Right kidney (tissue), 1 donor: ENCODE measurements around the gene SULT1A2.
"Not testable (repeated sequence)": the region's sequence is repeated elsewhere in the genome, so short reads cannot be mapped to it uniquely, and the experiment has no call there.

ENCODE experiments used
- DNase-seq: peaks from one replicate; pipeline ENCODE4 v3.0.0-alpha.2; 2016

The SULT1A2 gene

DNA sequence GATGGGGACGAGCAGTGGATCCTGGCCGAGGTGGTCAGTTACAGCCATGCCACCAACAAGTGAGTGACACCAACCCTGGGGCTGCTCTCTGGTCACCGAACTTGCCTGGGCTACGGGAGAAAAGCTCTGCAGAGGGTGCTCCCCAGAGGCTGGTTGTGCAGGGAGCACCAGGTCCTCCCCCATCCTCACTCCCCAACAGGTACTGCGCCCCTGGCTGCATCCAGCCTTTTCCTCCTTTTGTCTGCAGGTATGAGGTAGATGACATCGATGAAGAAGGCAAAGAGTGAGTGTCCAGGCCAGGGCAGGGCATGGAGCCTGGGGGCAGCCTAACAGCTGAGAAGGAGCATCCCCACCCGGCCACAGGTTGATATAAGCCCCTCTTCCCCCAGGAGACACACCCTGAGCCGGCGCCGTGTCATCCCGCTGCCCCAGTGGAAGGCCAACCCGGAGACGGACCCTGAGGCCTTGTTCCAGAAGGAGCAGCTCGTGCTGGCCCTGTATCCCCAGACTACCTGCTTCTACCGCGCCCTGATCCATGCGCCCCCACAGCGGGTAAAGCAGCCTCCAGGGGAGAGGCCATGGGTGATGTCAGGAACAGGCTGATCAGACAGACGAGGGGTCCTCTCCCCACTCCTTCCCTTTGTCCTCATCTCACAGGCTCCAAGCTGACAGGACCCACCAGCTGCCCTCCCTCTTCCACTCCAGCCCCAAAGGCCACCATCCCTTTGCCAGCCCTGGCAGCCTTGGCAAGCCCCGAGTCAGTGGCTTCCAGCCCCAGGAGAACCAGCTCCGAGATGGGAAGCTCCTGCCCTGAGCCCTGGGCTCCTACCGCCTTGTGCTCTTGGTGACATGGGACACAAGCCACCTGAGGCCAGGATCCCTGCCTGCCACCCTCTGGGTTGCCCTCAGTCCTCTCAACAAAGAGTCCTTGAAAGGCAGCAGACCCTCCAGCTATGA lies 6.2 kb downstream of the SULT1A2 start:
- DNase-seq, result no peak

DNA sequence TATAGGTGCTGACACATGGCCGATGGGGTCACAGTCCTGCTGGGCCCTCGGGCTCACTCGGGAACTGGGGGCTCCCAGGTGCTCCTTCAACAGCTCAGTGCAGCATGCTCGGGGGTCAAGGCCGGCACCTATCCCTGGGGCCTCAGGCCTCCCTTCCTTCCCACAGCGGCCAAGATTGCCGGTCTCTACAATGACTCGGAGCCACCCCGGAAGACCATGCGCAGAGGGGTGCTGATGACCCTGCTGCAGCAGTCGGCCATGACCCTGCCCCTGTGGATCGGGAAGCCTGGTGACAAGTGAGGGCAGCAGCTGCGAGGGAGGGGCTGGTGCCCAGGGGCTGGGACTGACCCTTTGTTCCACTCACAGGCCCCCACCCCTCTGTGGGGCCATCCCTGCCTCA lies 6.9 kb downstream of the SULT1A2 start:
- DNase-seq, result no peak

DNA sequence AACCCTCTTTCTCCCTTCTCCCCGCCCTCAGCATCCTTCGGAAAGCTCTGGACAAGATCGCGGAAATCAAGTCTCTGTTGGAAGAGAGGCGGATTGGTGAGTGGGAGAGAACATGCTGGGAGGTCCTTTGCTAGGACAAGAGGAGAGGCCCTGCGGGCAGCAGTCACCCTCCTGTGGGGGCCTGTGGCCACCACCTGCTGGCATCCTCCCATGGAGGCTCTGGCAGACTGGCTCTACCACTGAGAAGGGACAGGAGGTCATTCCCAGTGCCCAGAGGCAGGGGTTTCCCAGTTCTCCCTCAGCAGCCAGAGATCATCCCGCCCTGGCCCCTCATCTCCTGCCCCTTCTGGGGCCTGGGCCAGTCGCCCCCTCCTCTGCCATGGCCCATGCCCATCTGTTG lies 7.8 kb downstream of the SULT1A2 start:
- no peak for DNase-seq

DNA sequence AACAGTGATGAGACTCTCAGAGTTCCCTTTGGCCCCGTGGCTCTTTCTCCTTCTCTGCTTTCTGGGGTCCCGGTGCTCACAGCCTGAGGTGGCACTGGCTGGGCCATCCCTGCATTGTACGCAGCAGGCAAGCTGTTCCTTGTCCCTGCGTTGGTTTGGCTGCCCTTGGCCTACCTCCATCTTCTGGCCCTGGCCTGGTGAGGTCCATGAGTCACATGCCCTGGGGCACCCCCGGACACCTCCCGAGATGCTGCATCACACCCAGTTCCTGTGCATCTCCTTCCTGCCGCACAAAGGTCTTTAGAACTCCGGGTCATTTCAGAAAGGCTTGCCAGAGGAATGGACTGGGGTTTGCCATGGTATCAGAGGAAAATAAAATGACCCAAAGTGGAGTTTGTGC lies 9.5 kb downstream of the SULT1A2 start:
- no peak for DNase-seq

DNA sequence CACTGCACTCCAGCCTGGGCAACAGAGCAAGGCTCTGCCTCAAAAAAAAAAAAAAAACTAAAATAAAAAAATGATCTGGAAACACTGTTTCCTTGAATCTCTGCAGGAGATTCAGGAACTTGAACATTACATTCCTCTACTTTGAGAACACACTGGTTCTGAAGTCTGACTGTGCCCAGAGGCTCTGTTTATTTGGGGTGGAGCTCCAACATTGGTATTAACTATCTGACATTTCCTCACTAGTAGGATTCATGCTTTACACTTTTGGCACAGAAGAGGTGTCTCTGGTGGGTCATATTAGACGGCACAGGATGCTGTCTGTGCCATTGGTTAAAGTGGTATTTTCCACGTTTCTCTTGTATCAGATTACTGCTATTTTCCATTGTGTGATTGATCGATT lies 10.4 kb downstream of the SULT1A2 start:
- no peak for DNase-seq

DNA sequence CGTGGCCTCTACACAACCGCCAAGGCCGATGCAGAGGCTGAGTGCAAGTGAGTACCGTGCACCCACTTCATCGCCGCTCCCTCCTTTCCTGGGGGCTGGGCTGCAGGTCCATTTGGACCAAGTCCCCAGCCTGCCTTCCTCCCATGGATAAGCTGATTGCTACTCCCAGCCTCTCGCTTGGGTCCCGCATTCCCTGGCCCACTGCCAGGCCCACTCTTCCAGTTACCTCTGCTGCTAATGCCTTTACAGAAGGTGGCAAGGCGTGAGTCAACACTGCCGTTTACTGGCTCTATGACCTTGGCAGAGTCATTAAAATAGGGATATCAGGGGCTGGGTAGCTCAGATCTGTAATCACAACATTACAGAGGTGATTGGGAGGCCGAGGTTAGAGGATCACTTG lies 11.2 kb downstream of the SULT1A2 start:
- no peak for DNase-seq

DNA sequence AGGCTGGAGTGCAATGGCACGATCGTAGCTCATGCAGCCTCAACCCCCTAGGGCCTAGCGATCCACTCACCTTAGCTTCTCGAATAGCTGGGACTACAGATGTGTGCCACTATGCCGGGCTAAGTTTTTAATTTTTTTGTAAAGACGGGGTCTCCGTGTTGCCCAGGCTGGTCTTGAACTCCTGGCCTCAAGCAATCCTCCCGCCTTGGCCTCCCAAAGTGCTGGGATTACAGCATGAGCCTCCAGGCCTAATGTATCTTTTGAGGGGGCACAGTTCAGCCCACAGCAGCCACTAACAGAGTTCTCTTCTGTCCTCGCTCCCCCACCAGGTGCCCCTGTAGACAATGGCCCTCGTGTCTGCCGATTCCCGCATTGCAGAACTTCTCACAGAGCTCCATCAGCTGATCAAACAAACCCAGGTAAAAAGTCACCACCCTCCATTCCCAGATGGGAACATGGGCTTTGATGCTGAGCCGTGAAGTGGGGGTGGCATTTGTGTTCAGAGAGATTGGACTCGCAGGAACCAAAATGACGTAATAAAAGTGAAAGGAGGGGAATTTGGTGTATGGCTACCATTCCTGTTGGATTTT lies 16.0 kb downstream of the SULT1A2 start:
- DNase-seq, result no peak

DNA sequence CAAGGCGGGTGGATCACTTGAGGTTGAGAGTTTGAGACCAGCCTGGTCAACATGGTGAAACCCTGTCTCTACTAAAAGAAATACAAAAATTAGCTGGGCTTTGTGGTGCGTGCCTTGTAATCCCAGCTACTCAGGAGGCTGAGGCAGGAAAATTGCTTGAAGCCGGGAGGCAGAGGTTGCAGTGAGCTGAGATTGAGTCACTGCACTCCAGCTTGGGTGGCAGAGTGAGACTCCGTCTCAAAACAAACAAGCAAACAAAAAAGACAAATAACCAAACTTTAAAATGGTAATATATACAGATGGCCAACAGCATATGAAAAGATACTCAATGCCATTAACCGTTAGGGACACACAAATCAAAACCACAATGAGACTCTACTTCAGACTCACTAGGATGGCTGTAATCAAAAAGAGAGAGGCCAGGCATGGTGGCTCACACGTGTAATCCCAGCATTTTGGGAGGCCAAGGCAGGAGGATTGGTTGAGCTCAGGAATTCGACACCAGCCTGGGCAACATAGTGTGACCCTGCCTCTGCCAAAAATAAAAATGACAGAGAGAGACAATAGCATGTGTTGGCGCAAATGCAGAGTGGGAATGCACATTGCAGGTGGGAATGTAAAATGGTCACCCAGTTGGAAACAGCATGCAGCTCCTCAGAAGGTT lies 21.3 kb downstream of the SULT1A2 start:
- no peak for DNase-seq

DNA sequence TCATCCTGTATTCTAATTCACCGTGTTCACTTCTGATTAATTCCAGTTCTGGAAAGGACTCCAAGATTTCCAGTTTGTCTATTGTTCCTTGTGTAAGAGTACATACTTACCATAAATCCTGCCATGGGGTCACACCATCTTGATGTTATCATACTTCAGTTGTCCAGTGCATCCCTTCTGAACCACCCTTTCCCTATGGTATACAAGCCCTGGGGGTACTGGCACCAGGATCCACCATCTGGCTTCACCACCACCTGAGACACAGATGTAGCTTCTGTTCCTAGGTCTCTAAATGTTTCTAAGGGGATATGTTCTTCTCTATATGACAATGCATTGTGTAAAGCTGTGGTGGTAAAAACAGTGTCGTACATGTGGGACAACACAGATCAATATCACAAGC lies 21.9 kb downstream of the SULT1A2 start:
- DNase-seq, result no peak

DNA sequence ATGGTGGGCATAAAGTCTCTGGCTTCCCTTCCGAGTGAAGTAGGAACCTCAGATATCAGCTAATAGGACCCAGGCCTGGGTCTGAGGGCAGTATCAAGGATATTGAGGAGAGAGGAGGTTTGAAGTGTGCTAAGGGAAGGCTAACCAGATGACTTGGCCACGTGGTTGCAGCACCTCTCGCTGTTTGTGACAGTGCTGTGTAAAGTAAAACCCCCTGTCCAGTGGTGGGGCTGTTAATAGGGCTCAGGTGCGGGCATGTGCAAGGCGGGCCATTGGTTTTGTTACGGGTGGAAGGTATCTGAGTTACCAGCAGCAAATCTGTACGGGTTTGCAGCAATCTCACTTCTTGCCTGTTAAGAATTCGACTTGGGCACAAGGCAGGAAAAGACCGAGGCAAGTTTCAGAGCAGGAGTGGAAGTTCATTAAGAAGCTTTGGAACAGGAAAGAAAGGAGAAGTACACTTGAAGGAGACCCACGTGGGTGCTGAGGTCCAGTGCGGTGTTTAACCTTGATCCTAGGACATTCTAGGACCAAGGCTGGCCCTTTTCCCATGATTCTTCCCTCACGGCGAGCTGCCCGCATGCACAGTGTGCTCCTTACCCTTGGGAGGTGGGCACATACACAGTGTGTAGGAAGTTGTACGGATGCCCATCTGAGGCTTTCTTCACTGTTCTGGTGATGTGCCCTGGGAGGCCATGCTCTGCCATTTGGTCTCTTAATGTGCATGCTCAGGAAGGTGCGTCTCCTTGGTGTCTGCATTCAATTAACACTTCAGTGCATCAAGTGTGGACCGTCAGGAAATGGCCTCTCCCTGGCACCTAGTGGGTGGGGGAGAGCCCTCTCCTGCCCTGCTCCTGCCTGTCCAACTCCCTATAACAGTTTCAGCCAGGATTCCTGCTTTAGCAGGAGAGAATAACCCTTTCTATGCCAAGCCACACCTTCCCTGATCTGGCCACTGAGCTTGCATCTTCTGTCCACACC lies 22.8 kb downstream of the SULT1A2 start:
- no peak for DNase-seq

DNA sequence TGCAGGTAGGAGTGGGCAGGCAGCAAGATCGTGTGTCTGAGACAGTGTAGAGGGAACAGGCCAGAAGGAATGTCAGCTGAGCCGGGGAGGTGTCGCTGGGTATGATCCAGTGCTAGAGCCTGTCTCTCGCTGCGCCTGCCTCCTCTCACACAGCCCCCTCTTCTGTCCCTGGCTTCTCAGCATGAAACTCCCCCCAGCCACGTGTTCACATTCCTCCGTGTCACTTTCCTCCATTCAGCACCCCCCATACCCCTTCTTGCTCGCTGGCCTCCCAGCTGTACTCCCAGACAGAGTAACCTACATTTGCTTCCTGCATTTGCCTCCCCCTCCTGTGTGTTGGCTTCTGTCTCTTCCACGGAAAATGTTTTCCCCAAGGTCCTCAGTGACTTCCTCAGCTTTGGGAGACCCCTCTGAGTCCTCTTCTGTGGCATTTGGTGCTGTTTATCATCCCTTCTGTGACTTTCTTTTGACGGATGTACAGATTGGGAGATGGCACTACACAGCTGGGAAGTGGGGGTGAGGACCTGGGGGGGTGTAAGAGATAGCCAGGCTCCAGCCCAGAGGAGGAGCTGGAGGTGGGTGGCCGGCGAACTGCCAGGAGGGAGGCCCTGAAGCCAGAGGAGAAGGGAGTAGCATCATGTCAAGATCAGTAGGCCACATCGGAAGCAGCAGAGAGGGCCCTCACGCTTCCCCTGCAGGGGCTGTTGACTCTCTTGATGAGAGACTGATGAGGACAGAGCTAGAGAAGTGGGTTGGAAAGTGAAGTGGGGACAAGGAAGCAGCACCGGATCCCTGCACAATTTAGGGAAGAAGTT lies 23.9 kb downstream of the SULT1A2 start:
- DNase-seq, result peak; percentile 64

DNA sequence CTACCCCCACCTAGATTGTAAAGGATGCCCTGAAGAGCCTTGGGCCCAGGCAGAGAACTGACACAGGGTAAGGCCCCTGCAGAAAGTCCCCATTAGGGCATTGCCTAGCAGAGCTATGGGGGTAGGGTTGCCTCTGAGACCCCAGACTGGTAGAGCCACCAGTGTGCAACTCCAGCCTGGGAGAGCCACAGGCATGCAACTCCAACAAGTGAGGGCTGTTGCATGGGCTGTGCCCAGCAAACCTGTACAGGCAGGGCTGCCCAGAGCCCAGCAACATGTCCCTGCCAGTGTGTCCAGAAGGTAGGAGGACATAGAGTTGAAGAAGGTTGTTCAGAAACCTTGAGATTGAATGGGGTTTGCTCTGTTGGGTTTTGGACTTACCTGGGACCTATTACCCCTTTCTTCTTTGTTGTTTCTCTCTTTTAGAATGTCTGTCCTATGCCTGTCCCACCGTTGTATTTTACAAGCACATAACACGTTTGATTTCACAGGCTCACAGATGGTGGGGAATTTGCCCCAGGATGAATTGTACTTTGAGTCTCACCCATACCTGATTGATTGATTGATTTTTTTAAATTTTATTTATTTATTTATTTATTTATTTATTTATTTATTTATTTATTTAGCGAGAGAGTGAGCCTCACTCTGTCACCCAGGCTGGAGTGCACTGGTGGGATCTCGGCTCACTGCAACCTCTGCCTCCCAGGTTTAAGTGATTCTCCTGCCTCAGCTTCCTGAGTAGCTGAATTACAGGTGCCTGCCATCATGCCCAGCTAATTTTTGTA lies 26.7 kb downstream of the SULT1A2 start:
- no peak for DNase-seq

DNA sequence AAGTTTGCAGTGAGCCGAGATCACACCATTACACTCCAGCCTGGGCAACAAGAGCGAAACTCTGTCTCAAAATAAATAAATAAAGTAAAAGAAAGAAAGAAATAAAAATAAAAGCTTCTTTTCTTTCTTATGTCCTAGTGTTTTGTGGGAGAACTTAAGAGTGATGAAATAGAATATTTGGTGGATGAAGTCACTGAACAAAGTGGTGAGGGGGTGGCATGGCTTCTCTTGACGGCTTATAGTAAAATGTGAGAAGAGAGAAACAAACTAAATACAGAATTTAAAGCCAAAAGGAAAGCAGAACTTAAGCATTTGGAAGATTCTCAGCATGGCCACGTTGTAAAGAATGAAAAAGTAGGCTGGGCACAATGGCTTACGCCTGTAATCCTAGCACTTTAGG lies 27.8 kb downstream of the SULT1A2 start:
- DNase-seq, result no peak

DNA sequence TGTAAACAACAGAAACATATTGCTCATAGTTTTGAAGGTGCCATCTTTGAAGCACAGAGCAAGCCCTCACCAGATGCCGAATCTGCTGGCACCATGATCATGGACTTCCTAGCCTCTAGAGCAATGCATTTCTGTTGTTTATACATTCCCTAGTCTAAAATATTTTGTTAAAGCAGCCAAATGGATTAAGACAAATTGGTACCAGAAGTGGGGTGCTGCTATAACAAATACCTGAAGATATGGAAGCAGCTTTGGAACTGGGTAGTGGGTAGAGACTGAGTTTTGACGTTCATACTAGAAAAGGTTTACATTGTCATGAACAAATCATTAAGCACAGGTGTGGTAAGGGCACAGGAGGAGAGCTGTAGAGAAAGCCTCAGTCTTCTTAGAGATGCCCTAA lies 29.6 kb downstream of the SULT1A2 start:
- no peak for DNase-seq

DNA sequence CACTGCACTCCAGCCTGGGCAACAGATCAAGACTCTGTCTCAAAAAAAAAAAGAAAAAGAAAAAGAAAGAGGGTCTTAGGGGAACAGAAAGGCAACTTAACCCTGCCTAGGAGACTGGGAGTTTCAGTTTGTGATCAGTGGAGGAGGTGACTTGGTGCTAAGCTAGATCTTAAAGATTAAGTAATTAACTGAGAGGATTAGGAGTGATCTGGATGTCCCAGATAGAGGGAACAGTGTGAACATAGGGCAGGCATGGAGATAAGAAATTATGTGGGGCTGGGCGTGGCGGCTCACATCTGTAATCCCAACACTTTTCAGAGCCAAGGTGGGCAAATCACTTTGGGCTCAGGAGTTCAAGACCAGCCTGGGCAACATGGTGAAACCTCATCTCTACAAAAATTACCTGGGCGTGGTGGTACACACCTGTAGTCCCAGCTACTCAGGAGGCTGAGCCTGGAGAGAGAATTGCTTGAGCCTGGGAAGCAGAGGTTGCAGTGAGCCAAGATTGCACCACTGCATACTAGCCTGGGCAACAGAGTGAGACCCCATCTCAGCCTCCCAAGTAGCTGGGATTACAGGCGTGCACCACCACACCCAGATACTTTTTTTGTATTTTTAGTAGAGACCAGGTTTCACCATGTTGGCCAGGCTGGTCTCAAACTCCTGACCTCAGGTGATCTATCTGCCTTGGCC lies 30.5 kb downstream of the SULT1A2 start:
- not testable (repeated sequence) for DNase-seq

DNA sequence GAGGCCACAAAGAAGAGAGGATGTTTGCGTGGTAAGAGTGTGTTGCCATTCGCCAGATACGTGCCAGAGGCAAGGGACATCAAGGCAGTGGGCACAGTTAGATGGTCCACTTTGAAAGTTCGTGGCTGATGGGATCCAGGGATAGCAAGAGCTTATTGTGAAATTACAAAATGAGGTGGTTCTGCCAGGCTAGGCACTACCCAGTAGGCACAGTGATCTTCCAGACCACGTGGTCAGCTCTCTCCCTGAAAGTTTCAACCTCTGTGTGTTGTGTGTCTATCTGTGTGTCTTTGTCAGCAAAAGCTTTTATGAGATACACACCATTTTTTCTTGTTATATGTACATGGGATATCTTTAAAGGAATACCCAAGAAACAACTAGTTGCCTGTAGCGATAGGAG lies 33.6 kb downstream of the SULT1A2 start:
- DNase-seq, result no peak

DNA sequence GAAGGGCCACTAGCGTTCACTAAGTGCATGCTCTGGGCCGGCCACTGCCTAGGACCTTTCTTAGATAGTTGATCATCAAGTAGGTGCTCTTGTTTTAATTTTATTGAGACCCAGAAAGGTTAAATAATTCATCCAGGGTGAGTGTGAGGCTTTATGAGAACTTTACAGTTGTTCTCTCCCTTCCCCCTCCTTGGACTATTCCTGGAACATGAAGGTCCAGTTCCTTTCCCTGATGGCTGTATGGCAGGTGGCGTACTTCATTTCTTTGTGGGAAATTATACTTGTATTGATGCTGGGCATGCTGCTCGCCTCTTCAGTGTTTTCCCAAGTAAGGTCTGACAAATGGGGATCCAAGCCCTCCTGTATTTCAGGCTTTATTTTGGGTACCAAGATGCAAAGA lies 34.7 kb downstream of the SULT1A2 start:
- no peak for DNase-seq

DNA sequence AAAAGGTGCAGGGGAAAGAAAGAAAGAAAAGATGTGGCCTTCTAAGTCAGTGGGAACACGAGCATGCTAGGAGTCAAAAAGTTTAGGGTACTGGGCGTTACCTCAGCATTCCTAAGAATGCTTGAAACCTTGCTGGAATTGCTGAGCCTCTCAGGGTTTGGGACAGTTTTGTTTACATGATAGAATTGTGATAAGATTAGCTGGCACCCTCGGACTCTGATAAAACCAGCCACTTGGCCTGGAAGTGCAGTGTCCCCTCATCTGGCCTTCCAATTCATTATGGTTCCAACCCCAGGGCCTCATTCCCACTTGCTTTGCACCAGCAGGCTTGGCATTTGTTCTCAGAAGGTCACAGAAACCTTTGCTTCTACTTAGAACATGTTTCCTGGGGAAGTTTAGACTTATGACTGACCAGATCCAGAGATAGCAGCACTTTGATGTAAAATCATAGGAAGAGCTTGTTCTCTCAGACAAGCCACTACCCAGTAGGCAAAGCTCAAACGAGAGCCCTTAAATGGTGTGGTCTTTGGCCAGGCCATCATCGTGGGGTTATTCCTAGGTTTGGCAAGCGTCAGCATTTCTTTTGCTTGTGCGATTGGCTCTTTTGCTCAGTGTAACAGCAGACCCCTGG lies 35.2 kb downstream of the SULT1A2 start:
- DNase-seq, result no peak

DNA sequence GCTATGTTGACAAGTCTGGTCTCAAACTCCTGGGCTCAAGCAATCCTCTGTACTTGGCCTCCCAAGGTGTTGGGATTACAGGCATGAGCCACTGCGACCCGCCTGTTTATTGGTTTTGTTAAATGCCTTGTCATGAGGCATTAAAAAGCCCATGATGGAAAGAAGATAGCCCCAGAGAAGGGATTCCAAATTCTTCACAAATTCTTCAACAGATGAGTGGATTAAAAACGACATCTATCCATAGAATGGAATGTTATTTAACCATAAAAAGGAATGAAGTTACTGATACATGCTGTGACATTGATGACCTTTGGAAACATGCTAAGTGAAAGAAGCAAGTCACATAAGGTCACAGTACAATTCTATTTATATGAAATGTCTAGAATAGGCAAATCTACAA lies 38.4 kb downstream of the SULT1A2 start:
- DNase-seq, result no peak
